Measurements from ENCODE around the gene TEAD1. TPM values are rescaled to one million over a fixed set of nuclear protein-coding genes. Genes with fewer than 3 reads are reported as not detected.

The TEAD1 gene
- total RNA-seq, 4 donors from 2014 or later, result 46.4 to 214 (median 61.2) TPM

GRCh38 chr11:12717851-12718291, 43.6 kb downstream of the TEAD1 start:
- H3K27ac ChIP-seq, result no peak overlapping the region
- peaks cover under 1 to 4% (median 3%) of the 10 kb centered on the region in 4 donors for H3K4me1 ChIP-seq
- H3K9me3 ChIP-seq, result no peaks in the 10 kb centered on the region
- in situ Hi-C loops (cut with MboI; ENCODE audit: low pct_ligation_motif_present in 1 of 4, low pct_unique_long_range_greater_than_20kb in 1 of 4, low sequenced_read_pairs in 3 of 4), result no loop called here
- TF ChIP-seq EP300 (IDR thresholded peaks at IDR 0.05; ENCODE audit: low read depth), result no peak
- no peak for TF ChIP-seq POLR2AphosphoS5 (IDR thresholded peaks at IDR 0.05)
- no peak for TF ChIP-seq CTCF (IDR thresholded peaks at IDR 0.05)
- no peak for TF ChIP-seq POLR2A (IDR thresholded peaks at IDR 0.05)
- H3K36me3 ChIP-seq, result no peaks in the 10 kb centered on the region
- H3K4me3 ChIP-seq, result no peak overlapping the region
- DNase-seq, result no peak
- intact Hi-C loops (cut with DNase I; ENCODE audit: low total_unique reads), result no loop called here
- WGBS, 2 donors (ENCODE audit: low coverage in 1 of 2), result 63% methylated on average over 5 of the region's 5 CpGs; no CpG with 5 or more reads in 1 of the 2 donors
- no peaks in the 10 kb centered on the region for H3K27me3 ChIP-seq

GRCh38 chr11:12719221-12719620, 45.0 kb downstream of the TEAD1 start:
- no peak for DNase-seq
- Histone ChIP-seq H3K4me1 (peaks cover 10 to 16% (median 14%) of the 10 kb centered on the region in 4 donors), H3K27me3 (no peaks in the 10 kb centered on the region), H3K27ac (no peak overlapping the region), H3K4me3 (no peak overlapping the region), H3K9me3 (no peaks in the 10 kb centered on the region), H3K36me3 (no peaks in the 10 kb centered on the region)
- in situ Hi-C loops (cut with MboI; ENCODE audit: low pct_ligation_motif_present in 1 of 4, low pct_unique_long_range_greater_than_20kb in 1 of 4, low sequenced_read_pairs in 3 of 4) (no loop called here), intact Hi-C loops (cut with DNase I; ENCODE audit: low total_unique reads) (no loop called here)
- WGBS, 2 donors (ENCODE audit: low coverage in 1 of 2), result 86 to 89% methylated on average over 1 to 4 of the region's 4 CpGs
- no peak for TF ChIP-seq POLR2AphosphoS5 (IDR thresholded peaks at IDR 0.05)
- TF ChIP-seq CTCF (IDR thresholded peaks at IDR 0.05), result no peak
- no peak for TF ChIP-seq EP300 (IDR thresholded peaks at IDR 0.05; ENCODE audit: low read depth)
- no peak for TF ChIP-seq POLR2A (IDR thresholded peaks at IDR 0.05)

- Histone ChIP-seq H3K4me1 (peaks cover 19 to 38% (median 28%) of the 10 kb centered on the region in 4 donors), H3K4me3 (no peak overlapping the region), H3K36me3 (no peaks in the 10 kb centered on the region), H3K27me3 (no peaks in the 10 kb centered on the region), H3K27ac (no peak overlapping the region), H3K9me3 (no peaks in the 10 kb centered on the region)
- WGBS, 2 donors (ENCODE audit: low coverage in 1 of 2), result 67 to 74% methylated on average over 2 to 7 of the region's 7 CpGs
- in situ Hi-C loops (cut with MboI; ENCODE audit: low pct_ligation_motif_present in 1 of 4, low pct_unique_long_range_greater_than_20kb in 1 of 4, low sequenced_read_pairs in 3 of 4), result no loop called here
- no peak for DNase-seq
- TF ChIP-seq CTCF (IDR thresholded peaks at IDR 0.05) (no peak), POLR2A (IDR thresholded peaks at IDR 0.05) (no peak), POLR2AphosphoS5 (IDR thresholded peaks at IDR 0.05) (no peak), EP300 (IDR thresholded peaks at IDR 0.05; ENCODE audit: low read depth) (no peak)
- intact Hi-C loops (cut with DNase I; ENCODE audit: low total_unique reads), result no loop called here
Measured at GRCh38 chr11:12721816-12722604, 47.8 kb downstream of the TEAD1 start.

GRCh38 chr11:12723421-12724300, 49.4 kb downstream of the TEAD1 start:
- no peaks in the 10 kb centered on the region for H3K36me3 ChIP-seq
- H3K4me1 ChIP-seq, result peaks cover 19 to 49% (median 38%) of the 10 kb centered on the region in 4 donors
- in situ Hi-C loops (cut with MboI; ENCODE audit: low pct_ligation_motif_present in 1 of 4, low pct_unique_long_range_greater_than_20kb in 1 of 4, low sequenced_read_pairs in 3 of 4) (no loop called here), intact Hi-C loops (cut with DNase I; ENCODE audit: low total_unique reads) (no loop called here)
- H3K9me3 ChIP-seq, result no peaks in the 10 kb centered on the region
- no peak for TF ChIP-seq EP300 (IDR thresholded peaks at IDR 0.05; ENCODE audit: low read depth)
- peak in 1 of 3 donors; percentile 30 for TF ChIP-seq POLR2AphosphoS5 (IDR thresholded peaks at IDR 0.05)
- TF ChIP-seq POLR2A (IDR thresholded peaks at IDR 0.05), result no peak
- peak; percentile 18 for DNase-seq
- no peaks in the 10 kb centered on the region for H3K27me3 ChIP-seq
- peak overlapping the region; percentile 86 to 92 (median 89) for H3K27ac ChIP-seq
- no peak overlapping the region for H3K4me3 ChIP-seq
- WGBS, 2 donors (ENCODE audit: low coverage in 1 of 2), result 43 to 56% methylated on average over 10 to 13 of the region's 13 CpGs
